GM18502 (cell line): ENCODE measurements around the gene CCT6A.
A peak's percentile ranks its signal among the peaks of the same experiment; 100 is the strongest.
"Not testable (repeated sequence)": the region's sequence is repeated elsewhere in the genome, so short reads cannot be mapped to it uniquely, and the experiment has no call there.

Experiments
- ATAC-seq: cut with Tn5 transposase; IDR thresholded peaks from one replicate; pipeline ENCODE4 v1.9.1; 2021; ENCODE audit warnings: mild to moderate bottlenecking; ENCODE audit not compliant: unreplicated experiment, poor library complexity

CCT6A gene

GRCh38 chr7:56092789-56093531 lies 41.4 kb downstream of the CCT6A start, which contains the start of gene PHKG1:
Gene PHKG1 (minus strand): TSS chr7:56092952. CDS start chr7:56088941, 4,011 bp downstream.
- no peak for ATAC-seq

GRCh38 chr7:56097700-56098099 lies 46.1 kb downstream of the CCT6A start:
- ATAC-seq, result no peak

- not testable (repeated sequence) for ATAC-seq
These were observed 46.8 kb downstream of the CCT6A start for GRCh38 chr7:56098187-56099008.

- ATAC-seq, result no peak
These were observed 48.1 kb downstream of the CCT6A start for GRCh38 chr7:56099653-56100052.

GRCh38 chr7:56104138-56104537 lies 52.6 kb downstream of the CCT6A start:
- not testable (repeated sequence) for ATAC-seq

GRCh38 chr7:56105508-56105907 lies 53.9 kb downstream of the CCT6A start:
- peak; percentile 35 for ATAC-seq

GRCh38 chr7:56106108-56107073 lies 54.8 kb downstream of the CCT6A start, which contains the start of gene CHCHD2:
Gene CHCHD2 (minus strand): TSS chr7:56106476. CDS start chr7:56106413, 63 bp downstream.
- ATAC-seq, result peak; percentile 100

GRCh38 chr7:56107954-56108258 lies 56.3 kb downstream of the CCT6A start:
- no peak for ATAC-seq

GRCh38 chr7:56110611-56111010 lies 59.0 kb downstream of the CCT6A start:
- no peak for ATAC-seq

- not testable (repeated sequence) for ATAC-seq
These were observed 60.7 kb downstream of the CCT6A start for GRCh38 chr7:56112244-56112643.
